HG03521 (cell line): ENCODE measurements around the gene PIMREG.

ENCODE experiments used
- ATAC-seq: cut with Tn5 transposase; IDR thresholded peaks from one replicate; pipeline ENCODE4 v1.9.1; 2021; ENCODE audit warnings: mild to moderate bottlenecking, moderate library complexity; ENCODE audit not compliant: unreplicated experiment

Gene PIMREG

DNA sequence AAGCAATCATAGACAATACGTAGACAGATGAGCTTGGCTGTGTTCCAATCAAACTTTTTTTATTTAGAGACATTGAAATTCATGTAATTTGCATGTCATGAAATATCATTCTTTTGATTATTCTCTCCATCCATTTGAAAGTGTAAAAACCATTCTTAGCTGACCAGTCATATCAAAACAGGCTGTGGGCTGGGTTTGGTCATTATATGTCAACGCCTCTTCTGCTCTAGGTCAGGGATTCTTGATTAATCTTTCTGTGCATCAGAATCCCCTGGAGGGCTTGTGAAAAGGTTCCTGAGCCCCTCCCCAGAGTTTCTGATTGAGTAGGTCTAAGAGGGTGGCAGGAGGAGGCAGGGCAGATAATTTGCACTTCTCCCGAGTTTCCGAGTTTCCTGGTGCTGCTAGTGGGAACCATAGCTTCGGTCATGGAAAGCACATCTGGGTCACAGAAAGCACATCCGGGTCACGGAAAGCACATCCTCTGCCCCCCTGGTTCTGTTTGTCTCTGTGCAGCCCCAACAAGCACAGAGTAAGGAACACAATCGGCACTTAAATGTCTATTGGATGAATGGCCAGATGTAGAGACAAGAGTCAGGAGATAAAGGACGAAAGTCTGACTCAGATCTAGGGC, 16.4 kb downstream of the PIMREG start:
- ATAC-seq, result no peak

DNA sequence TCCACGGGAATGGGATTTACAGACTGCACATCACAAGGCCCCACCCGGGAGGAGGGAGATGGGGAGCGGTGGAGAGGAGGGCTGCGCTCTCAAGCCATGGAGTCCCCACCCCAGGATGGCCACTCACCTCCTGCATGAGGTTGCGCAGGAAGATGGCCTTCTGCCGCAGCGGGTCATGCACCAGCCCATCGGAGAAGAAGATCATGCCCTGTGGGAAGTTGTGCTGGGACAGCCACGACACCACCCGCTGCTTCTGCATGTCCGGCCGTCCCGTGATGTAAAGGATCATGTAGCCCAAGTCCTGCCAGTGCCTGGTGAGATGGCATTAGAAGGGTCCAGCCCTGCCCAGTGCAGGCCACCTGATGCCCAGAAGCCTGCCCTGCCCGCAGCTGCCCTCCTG, 17.0 kb downstream of the PIMREG start:
- no peak for ATAC-seq

DNA sequence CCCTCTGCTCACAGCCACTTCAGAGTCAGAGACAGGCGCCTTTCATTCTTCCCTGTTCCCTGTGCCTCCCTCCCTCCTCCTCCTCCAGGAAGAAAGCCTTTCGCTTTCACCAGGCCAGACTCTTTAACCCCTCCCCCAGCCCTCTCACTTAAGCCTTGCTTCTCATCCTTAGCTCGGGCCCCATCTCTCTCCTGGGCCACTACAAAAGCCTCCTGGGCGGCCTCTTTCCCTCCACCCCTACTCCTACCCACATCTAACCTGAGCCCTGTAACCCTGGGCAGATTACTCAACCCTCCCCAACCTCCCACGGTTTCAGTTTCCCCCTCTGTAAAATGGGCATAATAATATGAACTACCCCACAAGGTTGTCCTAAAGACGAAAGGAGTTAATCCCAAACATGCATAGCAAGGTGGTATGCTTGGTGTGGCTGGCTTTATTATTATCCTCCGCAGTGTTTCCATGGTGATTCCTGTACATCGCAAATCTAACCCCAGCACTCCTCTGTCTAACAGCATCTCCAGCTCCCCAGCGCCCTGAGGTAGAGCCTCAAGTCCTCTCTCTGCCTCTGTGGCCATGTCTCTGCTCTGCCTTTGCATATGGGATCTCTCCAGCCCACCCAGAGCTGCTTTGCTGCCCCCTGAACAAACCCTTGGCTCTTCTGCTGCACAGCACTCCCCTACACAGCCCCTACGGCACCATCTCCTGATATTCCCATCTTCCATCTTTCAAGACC, 17.7 kb downstream of the PIMREG start:
- no peak for ATAC-seq

DNA sequence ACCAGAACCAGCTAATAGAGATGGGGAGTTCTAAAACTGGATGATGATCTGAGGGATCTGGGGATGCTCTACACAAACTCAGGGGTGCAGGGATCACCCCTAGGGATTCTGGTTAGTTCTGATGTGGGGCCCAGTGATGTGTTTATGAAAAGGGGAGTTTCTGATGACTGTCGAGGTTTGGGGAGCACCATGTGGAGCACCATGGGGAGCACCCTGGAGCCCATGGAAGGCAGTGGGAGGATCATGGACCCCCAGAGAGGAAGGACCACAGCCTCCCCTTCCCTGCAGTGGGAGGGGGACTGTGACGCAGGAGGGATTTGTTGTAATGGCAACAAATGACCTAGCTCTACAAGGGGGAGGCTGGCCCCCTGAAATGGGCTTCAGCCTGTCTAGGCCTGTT, 18.4 kb downstream of the PIMREG start:
- ATAC-seq, result no peak

- no peak for ATAC-seq
These were observed 19.6 kb downstream of the PIMREG start for GRCh38 chr17:6463616-6464445.

- ATAC-seq, result no peak
These were observed 20.3 kb downstream of the PIMREG start for GRCh38 chr17:6464446-6465041.

DNA sequence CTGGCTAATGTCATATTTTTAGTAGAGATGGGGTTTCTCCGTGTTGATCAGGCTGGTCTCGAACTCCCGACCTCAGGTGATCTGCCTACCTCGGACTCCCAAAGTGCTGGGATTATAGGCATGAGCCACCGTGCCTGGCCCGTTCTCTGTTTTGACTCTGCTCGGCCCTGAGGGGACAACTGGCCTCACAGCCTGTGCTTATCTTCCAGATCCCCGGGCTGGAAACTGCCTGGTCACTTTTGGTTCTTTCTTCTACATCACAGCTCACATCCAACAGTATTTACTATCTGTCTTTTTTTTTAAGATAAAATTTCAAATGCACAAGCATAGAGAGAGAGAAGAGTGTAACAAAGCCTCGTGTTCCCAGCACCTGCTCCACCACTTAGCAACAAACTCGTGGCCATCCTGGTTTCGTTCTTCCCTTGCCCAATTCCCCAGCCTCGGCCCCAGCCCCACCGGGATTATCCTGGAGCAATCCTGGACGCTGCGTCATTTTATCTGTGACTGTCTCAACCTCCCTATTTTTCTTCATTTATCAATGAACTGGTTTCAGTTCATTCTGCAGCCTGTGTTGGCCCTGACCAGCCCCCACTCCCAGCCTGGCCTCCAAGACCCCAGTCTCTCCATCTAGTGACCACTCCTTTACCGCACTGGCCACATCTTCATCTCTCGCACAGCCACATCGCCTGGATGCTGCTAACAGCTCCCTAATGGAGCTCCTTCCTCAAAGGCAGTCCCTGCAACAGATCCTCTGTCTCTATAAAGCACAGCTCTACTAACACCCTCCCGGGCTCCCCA, 21.1 kb downstream of the PIMREG start:
- ATAC-seq, result no peak

DNA sequence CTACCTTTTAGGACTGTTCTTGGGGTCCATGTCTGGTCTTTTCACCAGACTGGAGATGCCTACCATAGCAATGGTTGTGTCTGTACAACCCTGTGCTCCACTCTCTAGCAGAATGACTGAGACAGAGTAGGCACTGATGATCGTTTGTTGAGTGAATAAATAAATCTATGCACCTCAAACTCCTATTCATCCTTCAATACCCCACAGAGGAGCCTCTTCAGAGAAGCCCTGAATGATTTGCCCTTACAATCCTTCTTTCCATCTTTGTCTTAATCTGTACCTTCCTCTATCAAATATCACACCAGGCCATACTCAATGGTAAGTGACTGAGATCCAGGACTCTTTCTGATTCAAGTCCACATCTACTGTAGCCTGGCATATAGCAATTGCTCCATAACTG, 23.3 kb downstream of the PIMREG start:
- ATAC-seq, result no peak

DNA sequence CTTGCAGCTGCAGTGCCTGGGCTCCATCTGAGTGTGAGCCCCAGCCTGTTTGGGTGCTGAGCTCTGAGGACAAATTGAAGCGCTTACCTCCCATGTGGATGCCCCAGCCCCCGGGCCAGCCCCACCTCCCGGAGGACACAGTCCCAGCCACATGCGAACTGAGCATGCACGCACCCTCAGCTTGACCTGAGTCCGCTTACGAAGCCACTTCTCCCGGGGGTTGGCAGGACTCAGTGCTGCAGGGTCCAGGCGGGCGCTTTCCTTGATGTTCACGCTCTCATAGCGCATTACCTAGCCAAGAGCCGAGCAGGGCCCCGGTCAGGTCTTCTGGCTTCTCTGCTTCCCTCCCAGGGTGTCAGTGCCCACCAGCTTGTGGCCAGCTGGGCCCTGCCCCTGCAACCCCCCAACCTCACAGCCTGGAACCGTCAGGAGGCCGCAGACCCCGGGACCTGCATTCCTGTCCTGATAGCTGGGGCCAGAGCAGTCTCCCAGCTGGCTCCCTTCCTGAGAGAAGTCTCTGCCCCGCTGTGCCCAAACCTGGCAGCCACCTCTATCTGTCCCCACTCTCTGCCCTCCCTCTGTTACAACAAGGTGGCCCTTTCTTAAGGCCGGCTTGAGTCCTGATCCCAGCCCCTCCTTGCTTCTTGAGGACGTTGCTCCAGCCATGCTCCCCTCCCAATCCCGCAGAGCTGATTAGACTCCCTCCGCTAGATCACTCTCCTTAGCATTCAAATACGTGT, 24.0 kb downstream of the PIMREG start:
- no peak for ATAC-seq

DNA sequence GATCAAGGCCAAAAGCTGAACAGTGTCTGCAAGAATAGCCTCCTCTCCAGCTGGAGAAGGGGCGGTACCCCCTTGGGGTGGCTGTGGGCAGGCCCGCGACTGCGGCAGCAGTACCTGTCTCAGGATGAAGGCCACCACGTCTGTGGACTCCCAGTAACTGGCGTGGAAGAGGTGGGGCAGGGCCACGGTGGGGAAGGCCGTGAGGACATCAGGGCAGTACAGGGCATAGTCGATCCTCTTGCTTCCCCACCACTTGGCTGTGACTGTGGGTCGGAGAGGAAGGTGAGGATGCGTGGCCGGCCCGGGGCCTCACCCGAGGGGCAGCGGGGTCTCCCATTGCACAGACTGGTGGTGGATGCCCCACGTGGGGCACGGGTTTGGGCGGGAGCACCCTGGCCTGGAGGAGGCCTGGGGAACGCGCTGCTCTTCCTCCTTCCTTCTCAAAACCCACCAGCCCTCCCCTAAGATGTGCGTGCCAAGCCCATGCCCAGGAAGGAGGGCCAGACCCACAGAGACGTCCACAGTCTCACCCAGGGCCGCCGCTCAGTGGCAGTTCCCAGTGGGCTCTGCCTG, 26.0 kb downstream of the PIMREG start:
- no peak for ATAC-seq

DNA sequence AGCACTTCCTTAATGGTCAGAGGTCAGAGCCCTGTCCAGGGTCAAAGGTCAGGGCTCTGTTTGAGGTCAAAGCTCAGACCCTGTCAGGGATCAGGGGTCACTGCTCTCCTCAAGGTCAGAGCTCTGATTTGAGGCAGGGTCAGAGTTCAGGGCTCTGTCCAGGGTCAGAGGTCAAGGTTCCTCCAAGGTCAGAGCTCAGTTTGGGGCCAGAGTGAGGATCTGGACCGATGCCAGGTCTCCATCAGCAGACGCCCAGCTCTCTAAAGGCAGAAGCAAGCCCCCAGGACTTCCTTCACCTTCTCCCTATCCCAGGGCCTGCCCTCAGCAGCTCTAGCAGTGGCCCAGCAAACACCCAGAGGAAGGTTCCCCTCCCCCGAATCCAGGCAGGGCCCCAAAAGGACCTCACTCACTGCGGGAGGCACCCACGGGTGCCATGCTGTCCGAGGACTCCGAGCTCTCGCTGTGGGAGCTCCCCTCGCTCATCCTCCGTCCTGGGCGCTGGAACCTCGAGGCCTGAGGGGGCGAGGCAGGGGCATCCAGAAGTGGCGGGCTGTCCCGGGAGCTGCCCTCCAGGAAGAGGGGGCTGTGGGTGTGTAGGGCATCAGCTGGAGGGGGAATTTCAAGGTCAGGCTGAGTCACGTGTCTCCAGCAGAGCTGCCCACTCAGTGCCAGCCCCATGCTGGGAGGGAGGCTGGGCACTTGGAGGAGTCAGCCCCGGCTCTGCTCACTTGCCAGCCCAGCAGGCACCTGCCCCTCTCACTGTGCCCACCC, 26.7 kb downstream of the PIMREG start:
- ATAC-seq, result no peak

GRCh38 chr17:6471531-6472465, 27.5 kb downstream of the PIMREG start:
- ATAC-seq, result no peak

- ATAC-seq, result no peak
These were observed 28.3 kb downstream of the PIMREG start for GRCh38 chr17:6472517-6472916.

- ATAC-seq, result no peak
These were observed 29.0 kb downstream of the PIMREG start for GRCh38 chr17:6473128-6473767.

GRCh38 chr17:6474376-6474775, 30.1 kb downstream of the PIMREG start:
- no peak for ATAC-seq

GRCh38 chr17:6474906-6475305, 30.7 kb downstream of the PIMREG start:
- ATAC-seq, result no peak

- no peak for ATAC-seq
These were observed 31.2 kb downstream of the PIMREG start for GRCh38 chr17:6475411-6475810.
